ENCODE measurements around the gene RFC4.

The RFC4 gene

GRCh38 chr3:186787642-186788481 lies 18.4 kb downstream of the RFC4 start:
- TF ChIP-seq, protein P1, sequence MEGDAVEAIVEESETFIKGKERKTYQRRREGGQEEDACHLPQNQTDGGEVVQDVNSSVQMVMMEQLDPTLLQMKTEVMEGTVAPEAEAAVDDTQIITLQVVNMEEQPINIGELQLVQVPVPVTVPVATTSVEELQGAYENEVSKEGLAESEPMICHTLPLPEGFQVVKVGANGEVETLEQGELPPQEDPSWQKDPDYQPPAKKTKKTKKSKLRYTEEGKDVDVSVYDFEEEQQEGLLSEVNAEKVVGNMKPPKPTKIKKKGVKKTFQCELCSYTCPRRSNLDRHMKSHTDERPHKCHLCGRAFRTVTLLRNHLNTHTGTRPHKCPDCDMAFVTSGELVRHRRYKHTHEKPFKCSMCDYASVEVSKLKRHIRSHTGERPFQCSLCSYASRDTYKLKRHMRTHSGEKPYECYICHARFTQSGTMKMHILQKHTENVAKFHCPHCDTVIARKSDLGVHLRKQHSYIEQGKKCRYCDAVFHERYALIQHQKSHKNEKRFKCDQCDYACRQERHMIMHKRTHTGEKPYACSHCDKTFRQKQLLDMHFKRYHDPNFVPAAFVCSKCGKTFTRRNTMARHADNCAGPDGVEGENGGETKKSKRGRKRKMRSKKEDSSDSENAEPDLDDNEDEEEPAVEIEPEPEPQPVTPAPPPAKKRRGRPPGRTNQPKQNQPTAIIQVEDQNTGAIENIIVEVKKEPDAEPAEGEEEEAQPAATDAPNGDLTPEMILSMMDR (IDR thresholded peaks at IDR 0.05) = no peak

DNA sequence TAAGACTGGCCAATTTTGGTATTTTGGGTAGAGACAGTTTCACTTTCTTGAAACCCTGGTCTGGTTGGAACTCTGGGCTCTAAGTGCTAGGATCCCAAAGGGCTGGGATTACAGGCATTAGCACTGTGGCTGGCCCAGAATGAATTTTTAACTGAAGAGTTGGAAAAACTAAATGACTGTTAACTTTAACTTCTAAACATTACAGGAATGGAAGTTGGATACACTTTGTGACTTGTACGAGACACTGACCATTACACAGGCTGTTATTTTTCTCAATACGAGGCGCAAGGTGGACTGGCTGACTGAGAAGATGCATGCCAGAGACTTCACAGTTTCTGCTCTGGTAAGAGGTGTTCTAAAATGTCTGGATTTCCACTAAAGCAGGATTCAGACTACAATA lies 19.4 kb downstream of the RFC4 start:
- TF ChIP-seq, protein P1 (IDR thresholded peaks at IDR 0.05) = no peak

GRCh38 chr3:186785495-186786018 lies 20.7 kb downstream of the RFC4 start:
- TF ChIP-seq, protein P1 (IDR thresholded peaks at IDR 0.05) = no peak

- TF ChIP-seq, protein P1 (IDR thresholded peaks at IDR 0.05) = no peak
These were observed 21.3 kb downstream of the RFC4 start for GRCh38 chr3:186784820-186785494.

DNA sequence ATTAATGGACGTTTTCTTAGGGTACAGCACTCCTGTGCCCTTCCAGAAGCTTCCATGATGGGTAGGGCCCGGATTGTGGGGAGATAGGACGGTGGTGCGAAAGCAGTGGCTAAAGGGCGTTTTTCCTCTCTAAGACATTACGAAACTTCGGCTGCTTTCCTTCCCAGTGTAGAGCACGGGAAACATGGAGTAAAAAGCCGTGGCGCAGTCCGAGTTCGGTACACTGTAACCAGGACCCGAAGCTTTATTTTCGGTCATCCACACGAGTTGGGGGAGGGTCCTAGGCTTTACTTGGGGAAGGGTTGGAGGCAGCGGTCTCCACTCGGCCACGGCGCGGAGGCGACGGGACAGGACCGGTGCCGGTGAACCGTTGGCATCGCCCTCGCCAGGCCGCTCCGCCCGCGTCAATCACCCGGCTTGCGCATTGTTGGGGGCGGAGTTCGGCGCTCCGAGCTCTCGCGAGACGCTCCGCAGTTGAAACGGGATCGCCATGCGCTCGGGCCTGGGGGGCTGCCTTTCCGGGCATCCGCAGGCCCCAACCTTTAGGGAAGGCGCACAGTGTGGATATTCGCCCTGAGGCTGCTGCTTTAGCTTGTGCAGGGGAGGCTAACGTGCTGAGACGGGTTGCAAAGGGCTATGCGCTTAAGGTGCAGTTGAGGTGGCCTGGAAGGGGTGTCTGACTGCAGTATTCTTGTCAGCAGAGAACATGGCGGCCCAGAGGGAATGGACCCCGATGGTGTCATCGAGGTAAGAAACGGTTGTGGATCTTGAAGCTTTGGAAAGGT lies 22.4 kb downstream of the RFC4 start:
- TF ChIP-seq, protein P1 (IDR thresholded peaks at IDR 0.05) = no peak

DNA sequence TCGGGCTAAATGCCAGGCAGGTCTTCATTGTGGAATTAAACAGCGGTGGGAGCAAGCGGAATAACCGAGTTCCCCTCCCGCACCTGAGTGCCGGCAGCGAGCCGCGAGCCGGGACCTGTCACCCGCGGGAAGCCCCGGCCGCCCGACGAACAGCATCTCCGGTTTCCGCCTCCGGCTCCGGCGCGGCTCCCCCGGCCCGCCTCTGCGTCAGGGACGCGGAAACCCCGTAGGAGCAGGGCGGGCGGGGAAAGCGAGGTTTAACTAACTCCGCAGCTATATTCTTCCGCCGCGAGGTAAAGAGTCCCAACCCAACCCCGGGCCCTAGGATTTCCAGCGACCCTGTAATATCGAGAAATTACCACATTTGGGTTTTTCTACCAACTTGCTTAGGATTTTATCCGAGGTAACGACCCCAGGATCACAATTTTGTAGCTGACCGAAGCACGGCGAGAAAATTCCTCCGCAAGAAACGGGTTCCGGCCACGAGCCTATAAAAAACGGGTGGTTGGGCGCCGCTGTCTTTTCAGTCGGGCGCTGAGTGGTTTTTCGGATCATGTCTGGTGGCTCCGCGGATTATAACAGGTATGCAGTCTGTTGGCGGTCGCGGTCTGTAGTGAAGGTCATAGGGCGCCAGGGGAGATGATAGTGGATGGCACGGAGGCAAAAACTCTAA lies 23.1 kb downstream of the RFC4 start, which contains the start of gene EIF4A2:
Gene EIF4A2 (plus strand): TSS at position 520 of the 673 bp plus-strand sequence. CDS start 34 bp downstream, at position 554.
- TF ChIP-seq, protein P1 (IDR thresholded peaks at IDR 0.05) = no peak

Measured in LNCAP (cell line).